ENCODE results near the gene ENTR1. TPM values are rescaled to one million over a fixed set of nuclear protein-coding genes. Genes with fewer than 3 reads are reported as not detected.
A peak's percentile ranks its signal among the peaks of the same experiment; 100 is the strongest.

Gene ENTR1
- total and polyA plus RNA-seq, 2 of the 13 experiments (the other 11 are each of a cell fraction or from before 2014, with no cell fraction given), result 70.1 to 76.4 TPM

- TF ChIP-seq TBP (CRISPR knock-in tag; IDR thresholded peaks at IDR 0.05) (no peak), AKNA (CRISPR knock-in tag; IDR thresholded peaks at IDR 0.05; ENCODE audit: borderline replicate concordance) (no peak), ZNF615 (CRISPR knock-in tag; IDR thresholded peaks at IDR 0.05; ENCODE audit: borderline replicate concordance) (no peak), PLRG1 (conservative IDR thresholded peaks at IDR 0.05) (no peak), NR2F1 (CRISPR knock-in tag; IDR thresholded peaks at IDR 0.05) (no peak), ZXDC (CRISPR knock-in tag; IDR thresholded peaks at IDR 0.05) (no peak), KDM1A (CRISPR knock-in tag; IDR thresholded peaks at IDR 0.05) (no peak), ZNF577 (CRISPR knock-in tag; IDR thresholded peaks at IDR 0.05; ENCODE audit: borderline replicate concordance, low read depth) (no peak), ATF7-NPFF (CRISPR knock-in tag; IDR thresholded peaks at IDR 0.05; ENCODE audit: low read depth) (no peak), ZNF230 (CRISPR knock-in tag; IDR thresholded peaks at IDR 0.05) (no peak), SMYD3 (CRISPR knock-in tag; IDR thresholded peaks at IDR 0.05) (no peak), FOXA1 (IDR thresholded peaks at IDR 0.05) (no peak), FOXA1 (CRISPR knock-in tag; IDR thresholded peaks at IDR 0.05) (no peak), ADNP (CRISPR knock-in tag; IDR thresholded peaks at IDR 0.05) (no peak), RXRA (CRISPR knock-in tag; IDR thresholded peaks at IDR 0.05) (no peak), KDM2A (CRISPR knock-in tag; IDR thresholded peaks at IDR 0.05; ENCODE audit: borderline replicate concordance, low read depth) (peak; percentile 98), SNAI1 (CRISPR knock-in tag; IDR thresholded peaks at IDR 0.05; ENCODE audit: borderline replicate concordance) (0 out of 2 replicates have a peak, but pooled peaks have one; percentile 11), SAP130 (CRISPR knock-in tag; IDR thresholded peaks at IDR 0.05; ENCODE audit: low read depth) (no peak), ZNF788 (CRISPR knock-in tag; IDR thresholded peaks at IDR 0.05; ENCODE audit: borderline replicate concordance) (no peak), KDM4B (CRISPR knock-in tag; IDR thresholded peaks at IDR 0.05) (no peak), REPIN1 (CRISPR knock-in tag; IDR thresholded peaks at IDR 0.05; ENCODE audit: borderline replicate concordance, low read depth) (no peak)
Observed at GRCh38 chr9:136439481-136440408, 29.3 kb upstream of the ENTR1 start, which contains the start of gene INPP5E (continued).

All from HepG2 (cell line).